PC-3 (cell line): ENCODE data around the gene TNFSF13B. TPM values are rescaled to one million over a fixed set of nuclear protein-coding genes. Genes with fewer than 3 reads are reported as not detected.

Source experiments
- ATAC-seq: fragments of 200-7000 bp; cut with Tn5 transposase; 2 replicates; pipeline ENCODE4 v1.9.1; 2020; ENCODE audit warnings: mild to moderate bottlenecking, moderate library complexity
- BruUV-seq: library from RNA; stranded (reverse); fragments of 400-500 nt; replicated peaks from 2 replicates; lab custom pipeline; 2021; lab: Mats Ljungman, UMichigan
- CTCF ChIA-PET: fragments of 300-600 bp; sonication (Branson Sonifier 250); formaldehyde crosslinking; loops from one replicate; lab custom pipeline; 2022; ENCODE audit warnings: antibody characterized with exemption; lab: Charles Lee
- POLR2A ChIA-PET: fragments of 300-600 bp; sonication (Branson Sonifier 250); formaldehyde crosslinking; loops from one replicate; lab custom pipeline; 2022; ENCODE audit warnings: antibody characterized with exemption; ENCODE audit not compliant: unreplicated experiment; lab: Charles Lee
- DNase-seq: peaks from one replicate; pipeline ENCODE4 v3.0.0-alpha.2; 2015
- H2AFZ ChIP-seq: fragments of 300-600 bp; sonication (generic); 2 replicates; pipeline ENCODE4 v1.6.0; 2016; ENCODE audit warnings: antibody characterized with exemption, low read length
- H3F3A ChIP-seq: fragments of 300-600 bp; sonication (generic); one replicate; pipeline ENCODE4 v1.6.0; 2017; ENCODE audit warnings: antibody characterized with exemption, low read length, control low read depth, mild to moderate bottlenecking; ENCODE audit not compliant: unreplicated experiment
- H3K27ac ChIP-seq: fragments of 300-600 bp; sonication (generic); 2 replicates; pipeline ENCODE4 v1.5.1; 2016; ENCODE audit warnings: mild to moderate bottlenecking, low read length
- H3K27me3 ChIP-seq: fragments of 300-600 bp; sonication (generic); 2 replicates; pipeline ENCODE4 v1.6.1; 2016; ENCODE audit warnings: low read length, mixed read lengths
- H3K36me3 ChIP-seq: fragments of 300-600 bp; sonication (generic); 2 replicates; pipeline ENCODE4 v1.6.1; 2016; ENCODE audit warnings: low read depth, mixed run types, low read length, mixed read lengths
- H3K4me1 ChIP-seq: fragments of 300-600 bp; sonication (generic); 2 replicates; pipeline ENCODE4 v1.5.1; 2016; ENCODE audit warnings: low read length; ENCODE audit not compliant: insufficient read depth
- H3K4me2 ChIP-seq: fragments of 300-600 bp; sonication (generic); 2 replicates; pipeline ENCODE4 v1.6.0; 2016; ENCODE audit warnings: low read length
- H3K4me3 ChIP-seq: fragments of 300-600 bp; sonication (generic); 2 replicates; pipeline ENCODE4 v1.5.1; 2016; ENCODE audit warnings: mild to moderate bottlenecking, low read length, mixed read lengths
- H3K79me2 ChIP-seq: fragments of 300-600 bp; sonication (generic); 2 replicates; pipeline ENCODE4 v1.6.1; 2017; ENCODE audit warnings: low read length, mixed read lengths
- H3K9ac ChIP-seq: fragments of 300-600 bp; sonication (generic); 2 replicates; pipeline ENCODE4 v1.6.0; 2016; ENCODE audit warnings: mild to moderate bottlenecking, low read length
- H3K9me2 ChIP-seq: fragments of 300-600 bp; sonication (generic); replicated peaks from 2 replicates; pipeline ENCODE4 v1.6.1; 2016; ENCODE audit warnings: mixed run types, low read length, mixed read lengths
- H3K9me3 ChIP-seq: fragments of 300-600 bp; sonication (generic); 2 replicates; pipeline ENCODE4 v1.6.1; 2016; ENCODE audit warnings: low read length, mixed read lengths
- H4K20me1 ChIP-seq: fragments of 300-600 bp; sonication (generic); 2 replicates; pipeline ENCODE4 v1.6.1; 2016; ENCODE audit warnings: low read length, mixed read lengths
- CTCF ChIP-seq: fragments of 300-600 bp; sonication (generic); conservative IDR thresholded peaks from 2 replicates; pipeline ENCODE4 v1.5.1; 2017; ENCODE audit warnings: antibody characterized with exemption, low read depth, mild to moderate bottlenecking, low read length
- EZH2 ChIP-seq: fragments of 300-600 bp; sonication (generic); IDR thresholded peaks from one replicate; pipeline ENCODE4 v1.6.1; 2017; ENCODE audit warnings: antibody characterized with exemption, mild to moderate bottlenecking, low read length; ENCODE audit not compliant: unreplicated experiment
- EZH2phosphoT487 ChIP-seq: fragments of 300-600 bp; sonication (generic); IDR thresholded peaks from 2 replicates; pipeline ENCODE4 v1.6.1; 2018; ENCODE audit warnings: mild to moderate bottlenecking, antibody characterized with exemption, low read length, borderline replicate concordance
- intact Hi-C: fragments of 100-400 bp; cut with micrococcal nuclease; formaldehyde crosslinking; loops from 2 replicates; pipeline ENCODE4 v1.9.0; 2023
- total RNA-seq: library from RNA; depleted of rRNA; stranded (reverse); fragments of >200 nt; gene quantifications from 2 replicates; pipeline ENCODE4 v1.2.3, GENCODE V29; 2014

TNFSF13B gene
- total RNA-seq, 1 experiment from 2014 or later, result not detected

DNA sequence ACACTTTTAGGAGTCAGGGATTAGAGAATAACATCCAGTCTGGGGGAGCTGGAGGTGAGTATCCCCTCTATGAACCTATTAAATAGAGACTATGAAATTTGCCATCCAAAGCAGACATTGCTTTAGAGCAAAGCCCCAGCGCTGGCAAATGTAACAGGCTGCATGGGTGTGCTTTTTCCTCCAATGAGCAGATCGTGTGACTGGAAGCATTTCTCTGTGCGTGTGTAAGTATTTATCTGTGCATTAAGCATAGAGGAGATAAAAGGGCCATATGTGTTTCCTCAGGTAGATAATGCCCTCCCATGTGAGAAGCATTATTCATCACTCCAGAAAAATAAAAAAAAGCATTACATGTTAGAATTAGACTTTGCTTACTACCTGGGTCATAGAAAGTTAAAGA, 924 bp downstream of the TNFSF13B start:
- Histone ChIP-seq H3K27me3 (peaks cover 8% of the 10 kb centered on the region; the same call in 1 of the 2 replicates), H3K9me2 (no peaks in the 10 kb centered on the region), H3K36me3 (no peaks in the 10 kb centered on the region), H3K27ac (no peak overlapping the region), H4K20me1 (no peaks in the 10 kb centered on the region), H3K4me3 (no peak overlapping the region), H3K79me2 (no peaks in the 10 kb centered on the region), H3K4me2 (no peak overlapping the region), H3F3A (no peaks in the 10 kb centered on the region), H3K4me1 (no peaks in the 10 kb centered on the region; the same call in 1 of the 2 replicates), H2AFZ (no peak overlapping the region), H3K9ac (no peak overlapping the region), H3K9me3 (no peaks in the 10 kb centered on the region)
- no peak for DNase-seq
- TF ChIP-seq CTCF (no peak), EZH2phosphoT487 (no peak), EZH2 (no peak)
- ChIA-PET CTCF (no interaction called here), POLR2A (no interaction called here)
- ATAC-seq, result no peak
- intact Hi-C loops, result no loop called here
- BruUV-seq, result no TSS peak

GRCh38 chr13:108272333-108272732, 2.8 kb downstream of the TNFSF13B start:
- H3F3A ChIP-seq, result no peaks in the 10 kb centered on the region
- H2AFZ ChIP-seq, result no peak overlapping the region
- no peaks in the 10 kb centered on the region for H3K36me3 ChIP-seq
- no peak for DNase-seq
- ChIA-PET CTCF (no interaction called here), POLR2A (no interaction called here)
- H3K27me3 ChIP-seq, result peaks cover 20% of the 10 kb centered on the region
- no peaks in the 10 kb centered on the region; the same call in 1 of the 2 replicates for H3K4me1 ChIP-seq
- no peaks in the 10 kb centered on the region for H4K20me1 ChIP-seq
- H3K4me3 ChIP-seq, result no peak overlapping the region
- H3K79me2 ChIP-seq, result no peaks in the 10 kb centered on the region
- no peak for ATAC-seq
- no peaks in the 10 kb centered on the region for H3K9me2 ChIP-seq
- H3K9ac ChIP-seq, result no peak overlapping the region
- H3K4me2 ChIP-seq, result no peak overlapping the region
- no peaks in the 10 kb centered on the region for H3K9me3 ChIP-seq
- H3K27ac ChIP-seq, result no peak overlapping the region
- intact Hi-C loops, result no loop called here
- TF ChIP-seq EZH2phosphoT487 (no peak), EZH2 (no peak), CTCF (no peak)
- no TSS peak for BruUV-seq

DNA sequence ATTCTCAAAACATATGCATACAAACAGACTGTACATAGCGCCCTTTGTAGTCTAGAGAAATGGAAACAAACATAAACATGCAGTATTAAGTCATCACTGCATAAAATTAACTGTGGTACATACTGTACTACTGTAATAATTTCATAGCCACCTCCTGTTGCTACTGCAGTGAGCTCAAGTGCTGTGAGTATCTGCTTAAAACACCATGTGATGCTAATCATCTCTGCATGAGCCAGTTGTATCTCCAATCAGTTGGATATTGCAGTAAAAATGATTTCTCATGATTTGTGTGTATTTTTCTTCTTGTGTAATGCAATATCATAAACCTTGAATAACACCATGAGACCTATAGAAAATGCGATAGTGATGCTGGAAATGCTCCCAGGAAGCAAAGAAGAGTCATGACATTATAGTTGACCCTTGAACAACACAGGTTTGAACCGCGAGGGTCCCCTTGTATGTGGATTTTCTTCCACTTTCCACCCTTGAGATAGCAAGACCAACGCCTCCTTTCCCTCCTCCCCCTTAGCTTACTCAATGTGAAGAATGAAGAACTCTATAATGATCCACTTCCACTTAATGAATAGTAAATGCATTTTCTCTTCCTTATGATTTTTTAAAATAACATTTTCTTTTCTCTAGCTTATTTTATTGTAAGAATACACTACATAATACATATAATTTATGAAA, 4.1 kb downstream of the TNFSF13B start:
- intact Hi-C loops, result no loop called here
- no peak for TF ChIP-seq EZH2phosphoT487
- TF ChIP-seq CTCF, result no peak
- no peak for TF ChIP-seq EZH2
- H2AFZ ChIP-seq, result no peak overlapping the region
- peaks cover 20% of the 10 kb centered on the region for H3K27me3 ChIP-seq
- no peaks in the 10 kb centered on the region for H4K20me1 ChIP-seq
- H3K36me3 ChIP-seq, result no peaks in the 10 kb centered on the region
- ATAC-seq, result no peak
- no peak for DNase-seq
- H3K27ac ChIP-seq, result no peak overlapping the region
- H3K9me2 ChIP-seq, result no peaks in the 10 kb centered on the region
- H3K4me3 ChIP-seq, result no peak overlapping the region
- no peak overlapping the region for H3K4me2 ChIP-seq
- BruUV-seq, result no TSS peak
- H3K4me1 ChIP-seq, result no peaks in the 10 kb centered on the region; the same call in 1 of the 2 replicates
- ChIA-PET POLR2A (no interaction called here), CTCF (no interaction called here)
- no peaks in the 10 kb centered on the region for H3K79me2 ChIP-seq
- H3K9me3 ChIP-seq, result no peaks in the 10 kb centered on the region
- no peak overlapping the region for H3K9ac ChIP-seq
- no peaks in the 10 kb centered on the region for H3F3A ChIP-seq
